K562 (cell line): ENCODE measurements around the gene RSF1. TPM values are rescaled to one million over a fixed set of nuclear protein-coding genes. Genes with fewer than 3 reads are reported as not detected.
A peak's percentile ranks its signal among the peaks of the same experiment; 100 is the strongest.

Experiments
- BRF1 ChIP-seq: IDR thresholded peaks from 3 replicates; pipeline ENCODE4 v1.6.1; 2011; ENCODE audit warnings: borderline replicate concordance, mild to moderate bottlenecking; ENCODE audit not compliant: insufficient read length; ENCODE audit errors: extremely low read depth
- CEBPB ChIP-seq: fragments of 450-650 bp; IDR thresholded peaks from 2 replicates; pipeline ENCODE4 v1.6.1; 2016; ENCODE audit warnings: missing genetic modification characterization, missing compliant biosample characterization
- DMBX1 ChIP-seq: fragments of 250-450 bp; sonication (Bioruptor Pico); IDR thresholded peaks from 2 replicates; pipeline ENCODE4 v1.8.0; 2022; ENCODE audit warnings: inconsistent platforms, mild to moderate bottlenecking, moderate library complexity, borderline replicate concordance
- IFI16 ChIP-seq: fragments of 250-450 bp; sonication (Bioruptor Pico); IDR thresholded peaks from 2 replicates; pipeline ENCODE4 v2.1.2; 2022; ENCODE audit warnings: mild to moderate bottlenecking, inconsistent platforms
- LARP7 ChIP-seq: fragments of 450-650 bp; IDR thresholded peaks from 2 replicates; pipeline ENCODE4 v1.6.1; 2016
- MYBL2 ChIP-seq, 2 experiments: fragments of 450-650 bp in 1 of 2; sonication (generic) in 1 of 2; formaldehyde crosslinking in 1 of 2; IDR thresholded peaks; 2 replicates each; pipeline versions ENCODE4 v1.6.1 to v1.8.1; 2017 to 2022; ENCODE audit warnings: borderline replicate concordance in 1 of 2, inconsistent platforms in 1 of 2, low read depth in 1 of 2, mild to moderate bottlenecking in 1 of 2, missing genetic modification reagents in 1 of 2, moderate library complexity in 1 of 2
- MYC ChIP-seq, 2 experiments: fragments of 250-450 bp in 1 of 2; sonication (Bioruptor Pico) in 1 of 2; IDR thresholded peaks; 2 replicates each; pipeline versions ENCODE4 v1.5.1 to v1.6.1; 2012 to 2021; ENCODE audit warnings: low read depth in 2 of 2, borderline replicate concordance in 1 of 2, improper control_type of control experiment in 1 of 2, low read length in 1 of 2, mild to moderate bottlenecking in 1 of 2, moderate library complexity in 1 of 2
- NBN ChIP-seq: fragments of 450-650 bp; IDR thresholded peaks from 2 replicates; pipeline ENCODE4 v1.6.1; 2016; ENCODE audit warnings: low read depth, mild to moderate bottlenecking
- STAT6 ChIP-seq: sonication (generic); formaldehyde crosslinking; IDR thresholded peaks from 2 replicates; pipeline ENCODE4 v1.8.1; 2023; ENCODE audit warnings: mild to moderate bottlenecking, missing genetic modification reagents
- TARDBP ChIP-seq: fragments of 450-650 bp; IDR thresholded peaks from 2 replicates; pipeline ENCODE4 v1.6.1; 2016
- TEAD1 ChIP-seq, 2 experiments: fragments of 450-650 bp in 1 of 2; sonication (generic) in 1 of 2; formaldehyde crosslinking; IDR thresholded peaks; 2 replicates each; pipeline versions ENCODE4 v1.4.0 to v1.8.0; 2020 to 2022; ENCODE audit warnings: mild to moderate bottlenecking in 2 of 2, missing genetic modification reagents in 1 of 2
- ZBED1 ChIP-seq: IDR thresholded peaks from 2 replicates; pipeline ENCODE4 v1.6.1; 2014
- ZKSCAN1 ChIP-seq: fragments of 150-350 bp; IDR thresholded peaks from 2 replicates; pipeline ENCODE4 v1.6.1; 2016; ENCODE audit warnings: low read depth, low read length
- ZNF197 ChIP-seq: fragments of 200-800 bp; sonication (Bioruptor generic); IDR thresholded peaks from 2 replicates; pipeline ENCODE4 v1.6.1; 2016; ENCODE audit warnings: low read depth, missing genetic modification characterization, missing compliant biosample characterization
- ZNF449 ChIP-seq: fragments of 250-450 bp; sonication (Bioruptor Pico); IDR thresholded peaks from 2 replicates; pipeline ENCODE4 v1.8.0; 2022; ENCODE audit warnings: moderate library complexity, mild to moderate bottlenecking, inconsistent platforms
- ZNF589 ChIP-seq: fragments of 200-800 bp; sonication (Bioruptor generic); IDR thresholded peaks from 2 replicates; pipeline ENCODE4 v1.6.1; 2016; ENCODE audit warnings: low read depth, missing genetic modification characterization, missing compliant biosample characterization
- ZNF592 ChIP-seq: fragments of 450-650 bp; IDR thresholded peaks from 2 replicates; pipeline ENCODE4 v1.6.1; 2017; ENCODE audit warnings: antibody characterized with exemption, mild to moderate bottlenecking
- ZNF740 ChIP-seq, 3 experiments: fragments of 200-800 bp in 1 of 3; sonication (Bioruptor generic) in 1 of 3; sonication (generic) in 1 of 3; formaldehyde crosslinking in 1 of 3; IDR thresholded peaks; 2 replicates each; pipeline versions ENCODE4 v1.6.1 to v1.8.0; 2016 to 2022; ENCODE audit warnings: mild to moderate bottlenecking in 2 of 3, missing compliant biosample characterization in 2 of 3, missing genetic modification characterization in 2 of 3, missing genetic modification reagents in 1 of 3
- polyA plus RNA-seq, 8 experiments: library from polyadenylated mRNA; depleted of rRNA in 4 of 8; stranded (reverse) in 5 of 8; unstranded in 3 of 8; fragments of >200 nt; fragmentation: Nextera tagmentation in 2 of 8; fragmentation: Illumina TruSeq in 1 of 8; extraction: Ambion mirVana in 2 of 8; extraction: Trizol in 1 of 8; gene quantifications; 2 replicates each; pipeline versions ENCODE4 v1.2.1 to v1.2.3, GENCODE V29; 2011 to 2014; ENCODE audit warnings: inconsistent platforms in 1 of 8, missing spikeins in 1 of 8
- total RNA-seq, 7 experiments: library from RNA; depleted of rRNA in 6 of 7; stranded (reverse); fragments of >200 nt in 6 of 7; fragmentation: Illumina TruSeq in 2 of 7; extraction: Trizol in 2 of 7; gene quantifications; 2 replicates each; pipeline versions ENCODE4 v1.2.1 to v1.2.3, GENCODE V29; 2011 to 2021; ENCODE audit warnings: low replicate concordance in 1 of 7

Gene RSF1
- total and polyA plus RNA-seq, 9 of the 15 experiments (the other 6 are each of a cell fraction or from before 2014, with no cell fraction given): 9.7 to 63.6 (median 42.8) TPM

- TF ChIP-seq STAT6 (no peak), MYBL2 (IDR thresholded peaks at IDR 0.05; ENCODE audit: low read depth) (no peak), MYBL2 (CRISPR knock-in tag; IDR thresholded peaks at IDR 0.05; ENCODE audit: borderline replicate concordance) (no peak), ZBED1 (no peak), DMBX1 (CRISPR knock-in tag) (peak; percentile 98), ZKSCAN1 (no peak), ZNF592 (peak; percentile 99), TEAD1 (CRISPR knock-in tag; IDR thresholded peaks at IDR 0.05) (peak in 1 of 2 experiments; percentile 62; a peak in 2 of 4 replicates), IFI16 (peak; percentile 42; the same call in 1 of the 2 replicates), ZNF740 (CRISPR knock-in tag; IDR thresholded peaks at IDR 0.05) (no peak), ZNF740 (tag; IDR thresholded peaks at IDR 0.05) (peak in 1 of 2 experiments; percentile 87; a peak in 2 of 4 replicates), TARDBP (no peak), ZNF449 (CRISPR knock-in tag) (peak; percentile 81; the same call in 1 of the 2 replicates), MYC (IDR thresholded peaks at IDR 0.05; ENCODE audit: low read depth, low read length) (no peak), MYC (CRISPR knock-in tag; IDR thresholded peaks at IDR 0.05; ENCODE audit: borderline replicate concordance, low read depth) (peak; percentile 56; the same call in 1 of the 2 replicates), ZNF197 (CRISPR knock-in tag) (0 out of 2 replicates have a peak, but pooled peaks have one; percentile 70), BRF1 (no peak), LARP7 (no peak), NBN (no peak), CEBPB (tag) (no peak), ZNF589 (CRISPR knock-in tag) (0 out of 2 replicates have a peak, but pooled peaks have one; percentile 65)
Measured at GRCh38 chr11:77644887-77645286, 175.6 kb downstream of the RSF1 start (continued).
